Measurements from ENCODE around the gene VAMP1.
"Not testable (repeated sequence)": the region's sequence is repeated elsewhere in the genome, so short reads cannot be mapped to it uniquely, and the experiment has no call there.

GRCh38 chr12:6427796-6428195 is 42.7 kb downstream of the VAMP1 start:
- TF ChIP-seq CTCF, POLR2AphosphoS5, POLR2A (IDR thresholded peaks at IDR 0.05): not testable (repeated sequence)
